Stimulated activated CD4-positive, alpha-beta T cell treated with anti-CD3 and anti-CD28 coated beads, Interleukin-4, amount 100 ng/mL, for 4 hours (primary cell): ENCODE measurements around the gene MOB3C.

Experiments used
- DNase-seq, 2 experiments: peaks; one replicate each; pipeline ENCODE4 v3.0.0-alpha.2; 2020

The MOB3C gene

GRCh38 chr1:46637444-46638083, 21.0 kb upstream of the MOB3C start:
- DNase-seq = no peak

- DNase-seq = no peak
These were observed 18.6 kb upstream of the MOB3C start for GRCh38 chr1:46635205-46635604.

- DNase-seq = no peak
These were observed 14.1 kb upstream of the MOB3C start for GRCh38 chr1:46630719-46631118.

- no peak for DNase-seq
These were observed 7.4 kb upstream of the MOB3C start for GRCh38 chr1:46623743-46624644.

GRCh38 chr1:46622344-46622743, 5.7 kb upstream of the MOB3C start:
- no peak for DNase-seq

- DNase-seq = no peak
These were observed 5.3 kb upstream of the MOB3C start for GRCh38 chr1:46621930-46622329.

GRCh38 chr1:46619656-46620258, 3.1 kb upstream of the MOB3C start:
- DNase-seq = no peak

GRCh38 chr1:46618754-46619415, 2.3 kb upstream of the MOB3C start:
- no peak for DNase-seq

GRCh38 chr1:46617833-46618232, 1.2 kb upstream of the MOB3C start:
- DNase-seq = no peak

- DNase-seq = no peak
These were observed 643 bp upstream of the MOB3C start for GRCh38 chr1:46617108-46617800.

- DNase-seq = no peak
These were observed 876 bp downstream of the MOB3C start for GRCh38 chr1:46615735-46616134.

- no peak for DNase-seq
These were observed 1.5 kb downstream of the MOB3C start for GRCh38 chr1:46615088-46615487.

GRCh38 chr1:46614604-46614984, 2.0 kb downstream of the MOB3C start:
- no peak for DNase-seq

GRCh38 chr1:46613661-46614603, 2.7 kb downstream of the MOB3C start:
- DNase-seq = no peak

GRCh38 chr1:46612937-46613660, 3.5 kb downstream of the MOB3C start:
- DNase-seq = no peak

GRCh38 chr1:46611691-46612221, 4.9 kb downstream of the MOB3C start:
- no peak for DNase-seq

- DNase-seq = no peak
These were observed 9.1 kb downstream of the MOB3C start for GRCh38 chr1:46607345-46608130.

GRCh38 chr1:46606255-46606965, 10.2 kb downstream of the MOB3C start:
- DNase-seq = no peak

- no peak for DNase-seq
These were observed 11.4 kb downstream of the MOB3C start for GRCh38 chr1:46605232-46605631.
